ENCODE data around the gene CHAD.
A peak's percentile ranks its signal among the peaks of the same experiment; 100 is the strongest.

The CHAD gene

GRCh38 chr17:50426472-50426782, 42.3 kb downstream of the CHAD start:
- DNase-seq (ENCODE audit: low read depth), result no peak
- TF ChIP-seq CTCF (IDR thresholded peaks at IDR 0.05; ENCODE audit: low read depth, low read length, missing control alignments), result no peak
- peak overlapping the region; percentile 57 for H3K4me3 ChIP-seq (ENCODE audit: low read depth, low read length)
- in situ Hi-C loops (cut with HindIII; ENCODE audit: low sequenced_read_pairs), result no loop called here

DNA sequence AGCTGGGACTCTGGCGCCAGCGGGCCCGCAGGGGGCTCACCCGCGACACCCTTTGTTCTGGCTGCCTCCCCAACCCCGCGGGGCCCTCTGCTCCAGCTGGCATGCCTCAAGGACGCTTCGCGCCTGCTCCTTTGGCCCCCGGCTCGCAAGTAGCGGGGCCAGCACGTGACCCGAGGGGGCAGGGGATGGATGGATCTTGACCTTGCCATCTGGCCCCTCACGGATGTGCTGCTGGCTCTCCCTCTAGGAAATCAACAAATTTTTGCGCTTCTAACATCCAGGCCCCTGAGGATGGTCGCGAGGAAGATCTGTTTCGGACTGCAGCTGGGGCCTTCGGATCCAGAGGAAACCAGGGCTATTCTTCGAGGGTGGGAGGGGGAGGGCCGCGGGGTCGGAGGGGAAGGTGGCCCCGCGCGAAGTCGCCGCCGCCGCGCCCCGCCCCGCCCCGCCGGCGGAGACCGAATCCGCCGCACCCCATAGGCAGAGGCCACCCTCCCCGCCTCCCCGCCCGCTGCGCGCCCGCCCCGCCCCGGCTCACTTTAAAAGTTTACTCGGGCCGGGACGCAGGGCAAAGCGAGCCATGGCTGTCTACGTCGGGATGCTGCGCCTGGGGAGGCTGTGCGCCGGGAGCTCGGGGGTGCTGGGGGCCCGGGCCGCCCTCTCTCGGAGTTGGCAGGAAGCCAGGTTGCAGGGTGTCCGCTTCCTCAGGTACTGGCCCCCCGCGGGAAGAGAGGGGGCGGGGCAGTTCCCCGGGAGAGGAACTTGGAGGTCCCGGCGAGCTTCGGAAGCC, 42.8 kb downstream of the CHAD start, which contains the start of gene ACSF2:
TSS of gene ACSF2 (plus strand) at position 537 of the 790 bp plus-strand sequence. CDS start at position 581, 44 bp downstream.
- no peak for TF ChIP-seq CTCF (IDR thresholded peaks at IDR 0.05; ENCODE audit: low read depth, low read length, missing control alignments)
- no peak for DNase-seq (ENCODE audit: low read depth)
- peak within 1 kb of the TSS; percentile 57 for H3K4me3 ChIP-seq (ENCODE audit: low read depth, low read length)
- in situ Hi-C loops (cut with HindIII; ENCODE audit: low sequenced_read_pairs), result no loop called here

GRCh38 chr17:50424996-50425681, 43.5 kb downstream of the CHAD start:
- in situ Hi-C loops (cut with HindIII; ENCODE audit: low sequenced_read_pairs), result no loop called here

DNA sequence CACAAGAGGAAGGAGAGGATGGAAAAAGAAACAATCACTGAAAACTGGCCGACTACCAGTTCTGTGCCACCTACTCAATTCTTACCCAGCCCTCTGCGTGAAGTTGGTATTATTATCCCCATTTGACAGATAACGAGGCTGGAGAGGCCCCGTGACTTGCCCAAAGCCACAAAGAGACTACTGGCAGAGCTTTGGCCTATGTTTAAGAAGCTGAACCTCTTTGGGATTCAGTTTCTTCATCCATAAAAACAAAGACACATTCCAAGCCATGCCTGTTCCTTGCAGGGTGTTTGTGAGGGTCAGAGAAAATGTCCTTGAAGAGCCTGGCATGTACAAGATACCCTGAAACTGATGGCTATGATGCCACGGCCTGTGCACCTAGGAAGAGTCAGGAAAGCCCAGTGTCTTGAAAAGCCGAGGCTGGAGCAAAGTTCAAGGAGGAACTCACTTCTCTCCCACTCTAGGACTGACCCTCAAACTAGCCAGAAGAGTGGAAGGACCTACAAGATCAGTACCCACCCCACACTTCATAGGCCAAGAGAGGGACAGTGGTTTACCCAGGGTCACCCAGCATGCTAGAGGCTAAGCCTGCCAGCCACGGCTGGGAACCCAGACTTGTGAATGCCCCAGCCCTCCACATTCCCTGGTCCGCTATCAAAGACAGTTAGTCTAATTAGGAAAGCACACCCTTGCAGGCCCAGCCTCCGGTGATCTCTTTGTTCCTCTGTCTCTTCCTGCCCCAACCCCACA, 44.3 kb downstream of the CHAD start:
- in situ Hi-C loops (cut with HindIII; ENCODE audit: low sequenced_read_pairs), result no loop called here

More at GRCh38 chr17:50424996-50425681, 43.5 kb downstream of the CHAD start:
- peak overlapping the region; percentile 57 for H3K4me3 ChIP-seq (ENCODE audit: low read depth, low read length)
- no peak for DNase-seq (ENCODE audit: low read depth)
- no peak for TF ChIP-seq CTCF (IDR thresholded peaks at IDR 0.05; ENCODE audit: low read depth, low read length, missing control alignments)

GRCh38 chr17:50423553-50424159, 45.0 kb downstream of the CHAD start:
- peak; percentile 87 for DNase-seq (ENCODE audit: low read depth)
- in situ Hi-C loops (cut with HindIII; ENCODE audit: low sequenced_read_pairs), result no loop called here
- no peak overlapping the region for H3K4me3 ChIP-seq (ENCODE audit: low read depth, low read length)
- no peak for TF ChIP-seq CTCF (IDR thresholded peaks at IDR 0.05; ENCODE audit: low read depth, low read length, missing control alignments)

More for the DNA sequence above, 44.3 kb downstream of the CHAD start:
- no peak overlapping the region for H3K4me3 ChIP-seq (ENCODE audit: low read depth, low read length)
- DNase-seq (ENCODE audit: low read depth), result no peak
- no peak for TF ChIP-seq CTCF (IDR thresholded peaks at IDR 0.05; ENCODE audit: low read depth, low read length, missing control alignments)

DNA sequence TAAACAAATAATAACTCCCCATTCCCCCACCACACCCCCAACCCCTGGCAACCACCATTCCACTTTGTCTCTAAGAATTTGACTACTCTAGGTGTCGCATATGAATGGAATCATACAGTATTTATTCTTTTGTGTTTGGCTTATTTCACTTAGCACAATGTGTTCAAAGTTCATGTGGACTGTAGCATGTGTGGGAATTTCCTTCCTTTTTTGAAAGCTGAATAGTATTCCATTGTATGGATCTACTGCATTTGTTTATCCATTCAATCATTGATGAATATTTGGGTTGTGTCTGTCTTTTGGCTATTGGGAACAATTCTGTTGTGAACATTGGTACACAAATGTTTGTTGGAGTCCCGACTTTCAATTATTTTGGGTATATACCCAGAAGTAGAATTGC, 45.9 kb downstream of the CHAD start:
- no peak overlapping the region for H3K4me3 ChIP-seq (ENCODE audit: low read depth, low read length)
- no peak for TF ChIP-seq CTCF (IDR thresholded peaks at IDR 0.05; ENCODE audit: low read depth, low read length, missing control alignments)
- in situ Hi-C loops (cut with HindIII; ENCODE audit: low sequenced_read_pairs), result no loop called here
- DNase-seq (ENCODE audit: low read depth), result no peak
